Ishikawa (cell line): Measurements from ENCODE around the gene ALDH1A2.

Source experiments
- CEBPB ChIP-seq: IDR thresholded peaks from 2 replicates; pipeline ENCODE4 v1.6.1; 2012
- CREB1 ChIP-seq: IDR thresholded peaks from 2 replicates; pipeline ENCODE4 v1.6.1; 2012; ENCODE audit warnings: low read depth
- EGR1 ChIP-seq: IDR thresholded peaks from 2 replicates; pipeline ENCODE4 v1.6.1; 2012
- EP300 ChIP-seq: IDR thresholded peaks from 2 replicates; pipeline ENCODE4 v1.6.1; 2012; ENCODE audit warnings: borderline replicate concordance
- FOXM1 ChIP-seq: IDR thresholded peaks from 2 replicates; pipeline ENCODE4 v1.6.1; 2012; ENCODE audit warnings: low read depth, borderline replicate concordance
- MAX ChIP-seq: IDR thresholded peaks from 2 replicates; pipeline ENCODE4 v1.6.1; 2012
- NFIC ChIP-seq: IDR thresholded peaks from 2 replicates; pipeline ENCODE4 v1.6.1; 2012
- RAD21 ChIP-seq: IDR thresholded peaks from 2 replicates; pipeline ENCODE4 v1.6.1; 2012; ENCODE audit warnings: low read depth
- REST ChIP-seq: IDR thresholded peaks from 2 replicates; pipeline ENCODE4 v1.6.1; 2012; ENCODE audit warnings: low read depth, mild to moderate bottlenecking
- TAF1 ChIP-seq: IDR thresholded peaks from 2 replicates; pipeline ENCODE4 v1.6.1; 2012; ENCODE audit warnings: low read depth, mild to moderate bottlenecking
- TCF12 ChIP-seq: IDR thresholded peaks from 2 replicates; pipeline ENCODE4 v1.6.1; 2012; ENCODE audit warnings: low read depth
- TEAD4 ChIP-seq: IDR thresholded peaks from 2 replicates; pipeline ENCODE4 v1.6.1; 2012
- USF1 ChIP-seq: IDR thresholded peaks from 2 replicates; pipeline ENCODE4 v1.6.1; 2012
- YY1 ChIP-seq: IDR thresholded peaks from 2 replicates; pipeline ENCODE4 v1.6.1; 2012; ENCODE audit warnings: low read depth
- ZBTB7A ChIP-seq: IDR thresholded peaks from 2 replicates; pipeline ENCODE4 v1.6.1; 2012; ENCODE audit warnings: low read depth

Gene ALDH1A2

GRCh38 chr15:57921371-57921770 lies 144.1 kb downstream of the ALDH1A2 start:
- TF ChIP-seq TEAD4, result no peak

- TF ChIP-seq CREB1, result no peak
- no peak for TF ChIP-seq ZBTB7A
- TF ChIP-seq MAX, result no peak
- TF ChIP-seq NFIC, result no peak
- TF ChIP-seq YY1, result no peak
- TF ChIP-seq TEAD4, result no peak
- no peak for TF ChIP-seq EGR1
- TF ChIP-seq TCF12, result no peak
- no peak for TF ChIP-seq RAD21
- TF ChIP-seq TAF1, result no peak
- TF ChIP-seq FOXM1, result no peak
- TF ChIP-seq USF1, result no peak
- no peak for TF ChIP-seq REST
- no peak for TF ChIP-seq EP300
- TF ChIP-seq CEBPB, result no peak
Measured at GRCh38 chr15:57920911-57921310, 144.6 kb downstream of the ALDH1A2 start.

- TF ChIP-seq CEBPB, result no peak
- no peak for TF ChIP-seq REST
- no peak for TF ChIP-seq ZBTB7A
- TF ChIP-seq EGR1, result no peak
- no peak for TF ChIP-seq NFIC
- no peak for TF ChIP-seq TAF1
- TF ChIP-seq CREB1, result no peak
- TF ChIP-seq FOXM1, result no peak
- no peak for TF ChIP-seq YY1
- TF ChIP-seq USF1, result no peak
- no peak for TF ChIP-seq EP300
- TF ChIP-seq TEAD4, result no peak
- TF ChIP-seq TCF12, result no peak
- TF ChIP-seq RAD21, result no peak
- no peak for TF ChIP-seq MAX
Measured at GRCh38 chr15:57919754-57920153, 145.8 kb downstream of the ALDH1A2 start.

GRCh38 chr15:57917998-57918397 lies 147.5 kb downstream of the ALDH1A2 start:
- TF ChIP-seq ZBTB7A (no peak), YY1 (no peak), EGR1 (no peak), TCF12 (no peak), EP300 (no peak), CEBPB (no peak)

GRCh38 chr15:57916695-57917094 lies 148.8 kb downstream of the ALDH1A2 start:
- TF ChIP-seq REST (no peak), EGR1 (no peak), NFIC (no peak), TCF12 (no peak), ZBTB7A (no peak)
